ENCODE results near the gene DHRS1.
A peak's percentile ranks its signal among the peaks of the same experiment; 100 is the strongest.

Gene DHRS1

DNA sequence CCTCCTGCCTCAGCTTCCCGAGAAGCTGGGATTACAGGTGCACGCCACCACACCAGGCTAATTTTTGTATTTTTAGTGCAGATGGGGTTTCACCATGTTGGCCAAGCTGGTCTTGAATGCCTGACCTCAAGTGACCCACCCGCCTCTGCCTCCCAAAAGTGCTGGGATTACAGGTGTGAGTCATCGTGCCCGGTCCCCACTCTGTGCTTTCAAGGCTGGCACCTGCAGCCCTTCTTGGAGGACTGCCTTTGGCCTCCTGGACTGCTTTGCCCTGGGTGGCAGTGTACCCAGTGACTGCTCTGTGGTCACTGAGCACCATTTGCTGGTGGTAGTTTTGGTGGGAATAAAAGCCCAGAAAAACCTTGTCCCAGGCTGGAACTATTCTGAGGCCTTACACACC lies 12.6 kb downstream of the DHRS1 start:
- DNase-seq (ENCODE audit: low read depth, low spot score): no peak
- H3K27ac ChIP-seq: peak overlapping the region; percentile 4

DNA sequence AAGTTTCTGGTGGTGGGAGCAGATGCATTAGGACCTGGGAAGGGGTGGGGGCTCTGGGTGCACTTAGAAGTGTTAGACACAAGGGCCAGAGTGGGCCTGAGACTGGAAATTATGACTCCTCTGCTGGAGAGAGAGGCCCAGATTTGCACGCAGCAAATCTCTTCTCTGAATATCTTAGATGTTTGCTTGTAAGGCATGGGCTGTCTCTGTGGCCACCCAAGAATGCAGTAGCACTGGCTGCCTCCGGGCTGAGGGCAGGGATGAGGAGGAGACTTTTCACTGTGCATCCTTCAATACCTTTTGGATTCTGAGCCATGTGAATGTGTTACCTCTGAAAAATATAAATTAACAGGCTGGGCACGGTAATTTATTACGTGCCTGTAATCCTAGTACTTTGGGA lies 14.2 kb downstream of the DHRS1 start:
- DNase-seq (ENCODE audit: low read depth, low spot score): no peak
- peak overlapping the region; percentile 67 for H3K27ac ChIP-seq

DNA sequence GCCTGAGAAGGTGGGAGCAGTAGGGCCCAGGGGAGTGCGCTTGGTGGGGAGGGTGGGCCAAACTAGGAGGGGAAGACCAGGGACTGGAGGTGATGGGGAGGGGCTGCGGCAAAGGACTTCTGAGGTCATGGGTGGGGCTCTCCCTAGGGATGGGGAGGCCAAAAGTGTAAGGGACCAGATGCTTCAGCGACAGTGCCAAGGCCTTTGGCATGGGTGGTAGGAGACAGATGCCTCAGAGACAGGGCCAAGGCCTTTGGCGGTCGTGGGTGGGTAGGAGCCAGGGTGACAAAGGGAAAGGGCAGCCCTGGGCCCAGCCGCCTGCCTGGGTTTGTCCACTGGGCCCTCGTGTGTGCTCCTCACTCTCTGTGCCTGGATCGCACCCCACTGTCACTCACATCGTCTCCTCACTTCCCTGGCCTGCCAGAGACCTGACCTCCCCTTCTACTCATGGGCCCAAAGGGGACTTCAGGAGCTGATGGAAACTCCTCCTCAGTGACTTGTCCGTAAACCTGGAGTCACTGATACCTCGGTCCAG lies 15.0 kb downstream of the DHRS1 start:
- DNase-seq (ENCODE audit: low read depth, low spot score): no peak
- H3K27ac ChIP-seq: peak overlapping the region; percentile 67

DNA sequence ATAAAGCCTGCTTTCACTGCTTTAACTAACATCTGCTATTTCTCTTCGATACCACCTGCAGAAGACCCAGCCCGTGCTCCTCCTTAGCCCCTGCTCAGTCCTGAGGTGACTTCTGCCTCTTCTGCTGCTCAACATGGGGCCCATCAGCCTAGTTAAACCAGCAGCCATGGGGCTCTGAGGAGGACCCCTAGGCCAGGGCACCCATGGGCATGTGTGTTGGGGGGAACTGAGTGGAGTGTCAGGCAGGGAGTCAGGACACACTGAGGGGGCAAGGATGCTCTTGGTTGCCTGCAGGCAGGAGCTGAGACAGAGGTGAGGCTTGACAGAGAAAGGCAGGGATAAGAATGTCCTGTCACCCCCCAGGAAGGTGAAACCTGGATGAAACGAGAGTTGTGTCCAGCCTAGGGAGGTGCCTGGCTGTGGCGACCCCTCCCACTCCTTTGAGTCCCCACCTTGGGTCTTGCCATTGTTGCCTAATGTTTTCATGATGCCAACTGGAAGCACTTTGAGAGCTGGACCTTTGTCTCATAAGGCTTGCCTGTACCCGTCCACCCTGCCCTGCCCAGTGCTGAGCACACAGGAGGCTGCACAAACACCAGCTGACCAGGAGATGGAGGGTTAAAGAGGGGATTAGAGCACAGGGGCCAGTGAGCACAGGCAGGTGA lies 15.7 kb downstream of the DHRS1 start:
- H3K27ac ChIP-seq: peak overlapping the region; percentile 67
- DNase-seq (ENCODE audit: low read depth, low spot score): no peak

DNA sequence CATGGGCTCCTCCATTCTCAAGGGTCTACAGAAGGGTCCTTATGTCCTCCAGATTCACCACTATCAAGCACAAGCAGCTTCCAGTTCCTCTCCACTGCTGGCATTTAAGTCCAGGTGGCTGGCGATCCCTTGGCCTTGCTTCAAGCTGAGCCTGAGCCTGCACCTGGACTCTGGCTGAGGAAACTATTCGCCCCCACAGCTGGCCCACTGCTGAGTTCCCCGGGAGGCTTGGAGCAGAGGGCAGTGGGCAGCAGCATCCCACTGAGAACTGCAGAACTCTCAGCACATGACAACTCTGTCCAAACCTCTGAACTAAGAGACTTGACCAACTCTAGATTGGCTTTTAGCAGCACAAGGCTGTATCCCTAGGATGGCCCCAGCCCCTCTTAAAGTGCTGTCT lies 16.8 kb downstream of the DHRS1 start:
- no peak overlapping the region for H3K27ac ChIP-seq
- DNase-seq (ENCODE audit: low read depth, low spot score): no peak

DNA sequence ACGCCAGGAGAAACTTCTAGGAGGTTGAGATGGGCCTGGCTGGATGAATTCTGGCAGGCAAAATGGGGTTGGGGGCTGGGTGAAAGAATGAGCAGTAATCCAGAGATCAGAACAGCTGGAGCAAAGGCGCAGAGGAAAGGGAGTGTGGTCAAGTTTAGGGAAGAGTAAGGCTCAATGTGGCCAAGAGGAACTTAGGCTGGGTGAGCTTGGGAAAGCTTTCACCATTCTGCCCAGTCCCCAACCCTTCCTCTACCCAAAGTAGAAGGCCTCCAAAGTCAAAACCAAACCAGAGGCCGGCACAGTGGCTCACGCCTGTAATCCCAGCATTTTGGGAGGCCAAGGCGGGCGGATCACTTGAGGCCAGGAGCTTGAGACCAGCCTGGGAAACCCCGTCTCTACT lies 17.9 kb downstream of the DHRS1 start:
- H3K27ac ChIP-seq: peak overlapping the region; percentile 84
- DNase-seq (ENCODE audit: low read depth, low spot score): no peak

DNA sequence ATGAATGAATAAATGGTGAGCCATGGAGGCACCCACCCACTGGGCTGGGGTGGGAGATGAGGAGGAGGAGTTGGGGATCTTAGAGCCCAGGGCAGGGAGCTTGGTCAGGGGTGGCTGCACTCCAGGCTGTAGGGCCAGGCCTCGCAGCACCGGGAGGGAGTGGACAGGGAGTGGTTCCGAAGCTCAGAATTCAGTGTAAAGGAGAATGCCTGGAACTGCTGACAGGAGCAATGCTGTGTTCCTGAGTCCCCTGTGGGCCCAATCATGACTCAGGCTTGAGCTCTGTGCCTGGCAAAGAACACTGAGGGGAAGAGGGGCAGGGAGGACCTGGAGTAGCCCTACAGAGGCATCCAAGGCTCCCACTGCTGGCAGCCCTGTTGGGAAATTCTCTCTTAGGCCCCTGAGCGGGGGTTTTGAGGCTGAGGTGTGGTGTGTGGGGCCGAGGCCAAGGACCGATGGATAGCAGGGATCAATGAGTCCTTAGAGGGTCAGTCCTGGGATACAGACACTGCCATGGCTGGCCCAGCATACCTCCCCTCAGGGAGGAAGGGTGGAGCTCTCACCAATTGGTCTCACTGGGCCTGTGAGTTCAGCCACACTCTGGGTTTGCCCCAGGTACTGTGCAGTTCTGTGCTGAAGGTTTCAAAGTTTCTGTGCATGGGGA lies 18.7 kb downstream of the DHRS1 start:
- no peak for DNase-seq (ENCODE audit: low read depth, low spot score)
- H3K27ac ChIP-seq: peak overlapping the region; percentile 84

DNA sequence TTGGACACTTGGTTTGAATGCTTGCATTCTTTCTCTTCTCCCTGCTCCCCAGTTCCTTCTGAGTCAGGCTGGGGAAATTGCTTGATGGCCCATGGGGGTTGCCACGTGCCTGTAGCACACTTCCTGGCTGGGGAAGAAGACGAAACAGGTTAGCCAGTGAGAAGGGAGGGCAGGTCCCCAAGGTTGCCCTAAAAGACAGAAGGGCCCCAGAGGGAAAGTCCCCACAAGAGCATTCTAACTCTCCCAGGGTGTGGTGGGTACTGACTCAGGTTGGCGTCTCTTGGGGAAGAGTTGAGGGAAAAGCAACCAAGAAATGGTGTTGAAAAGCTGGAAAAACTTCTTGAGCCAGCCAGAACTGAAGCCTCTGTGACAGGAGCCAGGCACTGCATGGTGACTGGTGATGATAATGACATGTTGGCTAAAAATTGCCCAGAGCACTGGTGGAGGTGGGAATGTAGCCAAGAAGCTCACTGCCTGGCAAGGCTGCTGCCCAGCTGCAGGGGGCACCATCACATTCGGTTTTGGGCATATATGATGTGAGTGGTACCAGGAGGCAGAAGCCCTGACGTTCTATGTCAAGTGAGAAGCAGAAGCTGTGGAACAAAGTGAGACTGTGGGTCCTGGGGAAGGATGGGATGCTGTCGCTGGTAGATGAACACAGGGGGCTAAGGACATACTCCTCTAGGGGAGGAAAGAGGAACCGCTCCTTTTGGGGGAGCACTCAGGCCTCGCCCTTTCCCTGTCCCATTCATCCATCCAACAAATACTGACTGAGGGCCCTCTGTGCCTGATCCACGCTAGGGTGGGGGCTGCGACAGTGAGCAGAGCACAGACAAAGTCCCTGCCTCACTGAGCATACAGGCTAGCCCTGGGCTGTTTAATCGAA lies 20.0 kb downstream of the DHRS1 start:
- peak; percentile 39 for DNase-seq (ENCODE audit: low read depth, low spot score)
- H3K27ac ChIP-seq: peak overlapping the region; percentile 84

DNA sequence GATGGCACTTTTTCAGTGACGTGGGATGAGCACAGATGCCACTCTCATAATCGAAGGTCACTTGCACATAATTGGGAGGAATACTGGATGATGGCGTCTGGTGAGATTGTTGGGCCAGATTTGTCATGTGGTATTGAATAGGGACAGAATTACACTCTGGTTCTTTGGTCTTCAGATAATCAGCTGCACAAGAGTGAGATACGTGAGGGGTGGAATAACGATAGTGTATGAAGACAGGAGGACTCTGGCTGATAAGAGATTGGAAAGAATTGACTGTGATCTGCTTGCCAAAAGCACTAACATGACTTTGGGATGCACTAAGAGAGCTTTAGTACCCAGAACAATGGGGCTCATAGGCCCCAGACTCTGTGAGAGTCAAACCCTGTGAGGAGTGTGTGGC lies 21.2 kb downstream of the DHRS1 start:
- H3K27ac ChIP-seq: peak overlapping the region; percentile 84
- DNase-seq (ENCODE audit: low read depth, low spot score): no peak

DNA sequence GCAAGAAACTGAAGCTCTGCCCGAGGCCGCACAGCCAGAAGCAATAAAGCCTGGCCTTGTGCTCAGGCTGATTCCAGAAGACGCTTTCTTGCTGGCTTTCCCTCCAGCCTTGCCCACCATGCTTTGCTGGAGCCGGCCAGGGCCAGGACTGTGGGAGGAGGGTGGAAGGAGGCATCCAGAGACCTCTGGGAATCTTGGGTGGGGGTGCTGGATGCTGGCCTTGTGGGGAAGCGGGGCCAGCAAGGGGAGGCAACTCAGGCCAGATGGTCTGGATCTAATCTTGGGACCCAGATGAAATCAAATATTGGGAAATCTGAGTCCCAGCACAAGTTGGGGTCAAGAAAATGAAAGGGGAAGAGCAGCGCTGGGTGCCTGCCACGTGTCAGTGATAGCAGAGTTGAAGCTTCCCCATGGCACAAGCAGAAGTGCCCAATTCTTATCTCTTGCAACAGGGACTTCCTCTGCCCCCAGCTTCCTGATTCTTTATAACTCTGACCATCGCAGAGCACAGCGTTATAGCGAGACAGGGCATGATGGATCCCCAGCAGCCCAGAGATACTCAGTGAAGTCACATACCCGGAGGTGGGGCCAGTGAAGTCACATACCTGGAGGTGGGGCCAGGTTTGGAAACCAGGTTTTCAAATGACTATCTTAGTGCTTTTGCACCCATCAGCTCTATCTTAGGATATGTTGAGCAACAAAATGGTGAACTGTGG lies 21.8 kb downstream of the DHRS1 start:
- DNase-seq (ENCODE audit: low read depth, low spot score): no peak
- H3K27ac ChIP-seq: no peak overlapping the region

DNA sequence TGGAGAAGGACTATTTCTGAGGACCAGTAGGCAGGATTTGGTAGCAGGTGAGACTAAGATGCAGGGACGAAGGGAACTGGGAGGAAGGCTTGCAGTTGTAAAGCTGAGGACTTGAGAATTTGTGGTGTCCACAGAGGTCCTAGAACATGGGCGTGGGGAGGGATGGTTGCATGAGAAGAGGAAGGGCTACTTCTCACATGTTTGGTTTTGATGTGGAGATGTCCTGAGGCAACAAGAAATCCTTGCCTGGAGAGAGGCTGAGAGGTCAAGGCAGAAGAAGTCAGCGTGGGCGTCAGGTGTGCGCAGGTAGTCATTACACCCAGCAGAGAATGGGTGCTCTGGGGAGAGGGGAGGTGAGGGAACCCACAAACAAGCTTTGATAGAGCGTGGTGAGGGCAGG lies 22.5 kb downstream of the DHRS1 start:
- no peak overlapping the region for H3K27ac ChIP-seq
- DNase-seq (ENCODE audit: low read depth, low spot score): no peak

DNA sequence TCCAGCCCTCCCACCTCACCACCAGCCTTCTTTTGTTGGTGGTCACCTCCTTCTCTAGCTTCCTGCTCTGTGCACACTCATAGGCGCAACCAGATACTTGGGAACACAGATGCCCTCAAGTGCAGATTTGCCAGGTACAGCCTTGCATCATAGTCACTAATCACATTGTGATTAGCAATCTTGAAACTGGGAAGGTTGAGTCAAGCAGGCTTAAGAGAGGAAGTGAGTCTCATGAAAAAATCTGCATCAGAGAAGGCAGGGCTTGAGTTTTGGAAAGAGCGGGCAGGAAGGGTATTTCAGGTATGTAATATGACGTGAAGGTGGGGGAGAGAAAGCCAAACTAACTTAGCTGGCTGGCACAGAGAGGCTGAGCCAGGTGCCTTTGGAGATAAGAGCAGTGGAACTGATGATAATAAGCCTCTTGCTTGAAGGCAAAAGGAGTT lies 25.5 kb downstream of the DHRS1 start:
- DNase-seq (ENCODE audit: low read depth, low spot score): peak; percentile 99
- peak overlapping the region; percentile 100 for H3K27ac ChIP-seq

DNA sequence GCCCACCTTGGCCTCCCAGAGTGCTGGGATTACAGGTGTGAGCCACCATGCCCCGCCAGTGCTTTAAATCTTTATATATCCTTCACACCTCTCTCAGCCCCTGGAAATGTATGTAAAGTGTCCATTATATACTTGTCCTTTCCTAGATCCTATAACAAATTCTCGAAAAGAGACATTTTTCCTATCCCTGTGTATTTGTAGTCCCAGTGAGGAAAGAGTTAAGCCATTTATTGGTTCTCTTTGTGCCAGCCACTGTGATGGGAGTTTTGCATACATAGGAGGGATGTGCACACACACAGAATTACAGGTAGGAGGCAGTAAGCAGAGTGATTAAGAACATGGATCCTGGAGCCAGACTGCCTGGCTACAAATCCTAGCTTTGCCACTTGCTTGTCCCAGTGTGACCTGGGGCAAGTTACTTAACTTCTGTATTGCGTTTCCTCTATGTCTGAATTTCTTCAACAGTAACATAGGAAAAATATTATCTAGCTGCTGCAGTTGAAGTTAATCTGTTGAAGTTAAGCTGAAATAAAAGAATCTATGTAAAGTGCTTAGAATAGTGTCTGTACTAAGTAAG lies 26.1 kb downstream of the DHRS1 start:
- H3K27ac ChIP-seq: peak overlapping the region; percentile 100
- DNase-seq (ENCODE audit: low read depth, low spot score): peak; percentile 43

DNA sequence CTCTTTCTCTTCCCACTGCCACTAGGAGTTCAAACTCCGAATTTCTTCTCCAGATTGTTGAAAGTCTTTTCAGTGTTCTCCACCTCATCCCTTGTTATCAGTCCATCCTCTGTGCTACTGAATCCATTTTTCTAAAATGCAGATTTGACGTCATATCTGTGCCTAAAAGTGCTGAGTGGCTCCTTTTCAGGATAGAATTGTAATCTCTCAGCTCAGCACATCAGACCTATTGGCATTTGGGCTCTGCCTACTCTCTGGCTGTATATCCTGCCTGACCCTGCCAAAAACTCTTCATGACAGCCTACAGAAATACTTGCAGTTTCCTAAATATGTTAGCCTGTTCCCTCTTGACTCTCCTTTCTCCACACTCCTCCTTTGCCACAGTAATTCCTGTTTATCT lies 27.1 kb downstream of the DHRS1 start:
- DNase-seq (ENCODE audit: low read depth, low spot score): no peak
- peak overlapping the region; percentile 100 for H3K27ac ChIP-seq

DNA sequence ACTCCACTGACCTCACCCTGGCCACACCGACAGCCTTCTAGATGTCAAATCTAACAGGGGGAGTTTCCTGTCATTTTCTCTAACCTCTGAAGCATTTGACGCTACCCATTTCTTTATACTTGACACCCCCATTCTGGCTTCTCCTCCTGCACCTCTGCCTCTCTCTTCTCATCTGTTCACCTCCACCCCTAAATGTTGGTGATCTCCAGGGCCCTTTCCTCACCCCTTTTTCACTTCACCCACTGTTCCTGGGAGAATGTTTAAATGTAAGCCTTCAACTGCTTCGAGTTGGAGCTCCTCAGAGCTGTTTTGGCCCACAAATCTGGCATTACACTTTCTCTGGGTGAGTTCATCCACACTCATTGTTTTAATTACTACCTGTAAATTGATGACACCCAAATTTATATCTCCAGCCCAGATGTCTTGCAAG lies 27.7 kb downstream of the DHRS1 start:
- peak overlapping the region; percentile 100 for H3K27ac ChIP-seq
- DNase-seq (ENCODE audit: low read depth, low spot score): no peak

DNA sequence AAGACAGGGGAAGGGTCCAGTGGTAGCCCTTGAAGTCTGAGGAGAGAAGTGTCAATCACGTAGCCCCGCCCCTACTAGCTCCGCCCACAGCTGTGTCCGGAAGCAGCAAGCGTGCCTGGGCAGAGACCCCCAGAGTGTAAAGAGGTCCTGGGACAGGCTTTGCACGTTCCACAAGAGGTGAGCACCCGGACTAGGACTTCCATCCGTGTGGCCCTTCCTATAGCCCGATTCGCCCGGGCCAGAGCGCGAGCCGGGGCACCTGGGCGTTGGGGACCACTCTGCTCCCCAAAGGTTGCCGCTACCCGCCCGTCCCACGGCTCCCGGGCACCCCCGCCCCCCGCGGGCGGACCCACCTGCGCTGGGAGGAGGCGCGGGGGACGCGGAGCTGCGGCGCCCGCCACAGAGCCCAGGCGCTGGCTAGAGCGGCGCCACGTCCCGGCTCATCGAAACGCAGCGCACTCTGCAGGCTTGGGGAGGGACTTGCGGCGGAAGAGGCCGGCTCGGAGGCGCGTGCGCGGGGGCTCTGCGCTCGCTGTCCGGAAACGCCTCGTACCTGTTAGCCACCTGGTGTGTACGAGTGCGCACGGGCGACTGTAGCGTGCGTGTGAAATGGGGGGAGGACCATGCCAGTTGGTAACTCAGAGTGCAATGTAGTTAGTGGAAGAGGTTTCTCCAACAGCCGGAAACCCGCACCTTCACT lies 28.3 kb downstream of the DHRS1 start, which contains the start of gene RABGGTA:
RABGGTA (minus strand) TSS at position 464 of the 700 bp plus-strand sequence. CDS start 482 bp downstream, outside the sequence.
- DNase-seq (ENCODE audit: low read depth, low spot score): peak; percentile 81
- peak within 1 kb of the TSS; percentile 100 for H3K27ac ChIP-seq

DNA sequence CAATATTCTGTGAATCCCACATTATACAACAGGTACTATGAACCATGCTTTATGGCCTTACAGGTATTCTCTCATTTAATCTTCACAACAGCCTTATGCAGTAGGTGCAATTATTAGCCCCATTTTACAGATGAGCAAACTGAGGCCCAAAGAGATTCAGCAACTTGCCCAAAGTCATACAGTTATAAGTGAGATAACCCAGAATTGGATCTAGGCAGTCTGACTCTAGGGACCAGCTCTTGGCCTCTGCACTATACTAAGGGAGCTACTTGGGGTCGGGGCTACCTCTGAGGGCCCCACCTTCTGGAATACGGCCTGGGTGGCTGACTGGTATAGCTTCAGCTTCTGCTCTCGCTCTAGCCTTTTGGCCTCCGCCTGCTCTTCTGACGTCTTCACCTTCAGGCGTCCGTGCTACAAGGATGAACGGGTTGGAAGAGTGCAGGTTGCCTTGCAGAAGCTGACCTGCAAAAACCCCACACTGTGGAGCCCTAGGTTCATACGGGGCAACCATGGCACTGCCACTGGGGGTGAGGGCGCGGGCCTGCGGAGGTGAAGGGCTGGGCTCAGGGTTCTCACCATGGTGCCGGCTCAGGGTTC lies 28.9 kb downstream of the DHRS1 start:
- DNase-seq (ENCODE audit: low read depth, low spot score): no peak

DNA sequence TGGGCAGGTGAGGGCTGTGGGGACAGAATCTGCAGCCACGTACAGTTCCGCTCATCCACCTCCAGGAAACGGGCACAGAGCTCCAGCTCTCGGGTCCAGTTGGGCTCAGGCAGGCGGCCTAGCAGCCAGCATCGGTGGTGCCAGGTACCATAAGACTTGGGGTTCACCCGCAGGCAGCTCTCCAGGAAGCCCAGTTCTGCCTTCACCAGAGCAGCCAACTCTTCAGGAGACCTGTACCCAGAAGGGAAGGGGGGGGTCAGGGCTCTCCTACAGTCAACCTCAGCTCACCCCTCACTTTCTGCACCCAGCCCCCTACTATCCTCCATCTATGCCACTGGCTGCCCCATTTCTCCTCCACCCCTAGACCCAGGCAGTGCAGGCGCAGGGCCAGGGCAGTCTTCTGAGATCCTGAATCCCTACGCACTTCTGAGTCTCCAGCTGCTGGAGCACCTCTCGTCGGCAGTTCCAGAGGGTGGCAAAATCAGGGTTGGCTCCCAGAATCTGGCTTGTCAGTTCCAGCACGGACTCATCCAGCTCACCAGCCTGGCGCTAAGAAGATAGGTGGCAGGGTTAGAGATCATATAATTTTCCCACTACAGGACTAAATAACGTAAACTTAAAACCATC lies 29.6 kb downstream of the DHRS1 start:
- no peak for DNase-seq (ENCODE audit: low read depth, low spot score)
- H3K27ac ChIP-seq: peak overlapping the region; percentile 100

More for the DNA sequence above, 28.9 kb downstream of the DHRS1 start:
- H3K27ac ChIP-seq: peak overlapping the region; percentile 100
